Activated CD8-positive, alpha-beta memory T cell treated with anti-CD3 and anti-CD28 coated beads for 36 hours (primary cell): Measurements from ENCODE around the gene PRDM7. TPM values are rescaled to one million over a fixed set of nuclear protein-coding genes. Genes with fewer than 3 reads are reported as not detected.
"Not testable (repeated sequence)": the region's sequence is repeated elsewhere in the genome, so short reads cannot be mapped to it uniquely, and the experiment has no call there.

Source experiments
- CTCF ChIA-PET: fragments of 350-600 bp; sonication (Branson Sonifier 250); formaldehyde crosslinking; loops from one replicate; lab custom pipeline; 2021; ENCODE audit warnings: antibody characterized with exemption; lab: Charles Lee
- POLR2A ChIA-PET: fragments of 350-600 bp; sonication (Branson Sonifier 250); formaldehyde crosslinking; loops from one replicate; lab custom pipeline; 2021; ENCODE audit warnings: antibody characterized with exemption; lab: Charles Lee
- total RNA-seq, 2 experiments: library from RNA; stranded (reverse); gene quantifications; one replicate each; pipeline ENCODE4 v1.2.3, GENCODE V29; 2021

Gene PRDM7
- total RNA-seq: not detected

- ChIA-PET CTCF (no interaction called here), POLR2A (no interaction called here)
Observed at GRCh38 chr16:90077240-90077756, at the start of gene PRDM7. TSS of gene PRDM7 (minus strand) at chr16:90077331. CDS start at chr16:90075910, 1,421 bp downstream.

- CTCF ChIA-PET: not testable (repeated sequence)
Observed at GRCh38 chr16:90121846-90122245, 44.7 kb upstream of the PRDM7 start.

GRCh38 chr16:90107617-90108016 lies 30.5 kb upstream of the PRDM7 start:
- CTCF ChIA-PET, POLR2A ChIA-PET: not testable (repeated sequence)

More at GRCh38 chr16:90121846-90122245, 44.7 kb upstream of the PRDM7 start:
- POLR2A ChIA-PET: not testable (repeated sequence)

GRCh38 chr16:90107060-90107459 lies 29.9 kb upstream of the PRDM7 start:
- POLR2A ChIA-PET, CTCF ChIA-PET: not testable (repeated sequence)

GRCh38 chr16:90106271-90106670 lies 29.1 kb upstream of the PRDM7 start:
- CTCF ChIA-PET, POLR2A ChIA-PET: not testable (repeated sequence)

- POLR2A ChIA-PET, CTCF ChIA-PET: not testable (repeated sequence)
Observed at GRCh38 chr16:90104725-90105124, 27.6 kb upstream of the PRDM7 start.

- CTCF ChIA-PET, POLR2A ChIA-PET: not testable (repeated sequence)
Observed at GRCh38 chr16:90102086-90102884, 25.2 kb upstream of the PRDM7 start.

- CTCF ChIA-PET: not testable (repeated sequence)
Observed at GRCh38 chr16:90101332-90101731, 24.2 kb upstream of the PRDM7 start.

GRCh38 chr16:90100790-90101189 lies 23.7 kb upstream of the PRDM7 start:
- POLR2A ChIA-PET, CTCF ChIA-PET: not testable (repeated sequence)

More at GRCh38 chr16:90101332-90101731, 24.2 kb upstream of the PRDM7 start:
- POLR2A ChIA-PET: not testable (repeated sequence)

- POLR2A ChIA-PET, CTCF ChIA-PET: not testable (repeated sequence)
Observed at GRCh38 chr16:90100229-90100628, 23.1 kb upstream of the PRDM7 start.

GRCh38 chr16:90098936-90099335 lies 21.8 kb upstream of the PRDM7 start:
- CTCF ChIA-PET, POLR2A ChIA-PET: not testable (repeated sequence)

- POLR2A ChIA-PET, CTCF ChIA-PET: not testable (repeated sequence)
Observed at GRCh38 chr16:90097010-90097684, 20.0 kb upstream of the PRDM7 start.

GRCh38 chr16:90094791-90095190 lies 17.7 kb upstream of the PRDM7 start:
- POLR2A ChIA-PET: not testable (repeated sequence)

GRCh38 chr16:90094296-90094695 lies 17.2 kb upstream of the PRDM7 start:
- POLR2A ChIA-PET, CTCF ChIA-PET: not testable (repeated sequence)

More at GRCh38 chr16:90094791-90095190, 17.7 kb upstream of the PRDM7 start:
- CTCF ChIA-PET: not testable (repeated sequence)

- POLR2A ChIA-PET, CTCF ChIA-PET: not testable (repeated sequence)
Observed at GRCh38 chr16:90093799-90094198, 16.7 kb upstream of the PRDM7 start.

GRCh38 chr16:90092781-90093180 lies 15.7 kb upstream of the PRDM7 start:
- CTCF ChIA-PET: not testable (repeated sequence)

GRCh38 chr16:90084215-90084950 lies 7.3 kb upstream of the PRDM7 start:
- ChIA-PET POLR2A (no interaction called here), CTCF (no interaction called here)

More at GRCh38 chr16:90092781-90093180, 15.7 kb upstream of the PRDM7 start:
- POLR2A ChIA-PET: not testable (repeated sequence)

GRCh38 chr16:90083139-90083538 lies 6.0 kb upstream of the PRDM7 start:
- ChIA-PET POLR2A (no interaction called here), CTCF (no interaction called here)

- CTCF ChIA-PET: interaction anchor here (0.8 to 1.4 kb wide), 5 partner anchors 8 to 160 kb away, joined by 3 to 7 read pairs (median 4); no protein-coding TSS in a partner anchor
- POLR2A ChIA-PET: no interaction called here
Observed at GRCh38 chr16:90081606-90081970, 4.5 kb upstream of the PRDM7 start.

- CTCF ChIA-PET: no interaction called here
- POLR2A ChIA-PET: no interaction called here
Observed at GRCh38 chr16:90078579-90078895, 1.4 kb upstream of the PRDM7 start.
